GM18861 (cell line): ENCODE results near the gene DCTN1.

Experiments used
- ATAC-seq: cut with Tn5 transposase; IDR thresholded peaks from one replicate; pipeline ENCODE4 v1.9.1; 2021; ENCODE audit not compliant: unreplicated experiment

DCTN1 gene

DNA sequence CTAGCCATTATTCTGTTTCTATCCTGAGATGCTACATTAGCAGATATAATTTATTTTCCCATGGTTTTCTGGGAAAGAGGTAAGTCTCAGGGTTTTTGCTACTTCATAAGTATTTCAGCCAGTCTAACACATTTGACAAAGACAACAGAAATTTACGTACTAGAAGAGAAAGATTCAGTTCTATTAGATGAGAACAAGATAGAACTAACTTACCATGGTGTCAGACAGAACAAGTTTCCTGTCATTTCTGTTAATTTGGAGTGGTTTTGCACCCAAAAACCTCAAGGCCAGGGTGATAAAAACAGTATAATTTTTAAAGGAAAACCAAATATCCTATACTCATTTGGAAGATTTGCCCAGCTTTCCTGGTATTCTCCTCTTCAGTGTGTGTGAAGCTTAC is 52.5 kb downstream of the DCTN1 start:
- no peak for ATAC-seq

DNA sequence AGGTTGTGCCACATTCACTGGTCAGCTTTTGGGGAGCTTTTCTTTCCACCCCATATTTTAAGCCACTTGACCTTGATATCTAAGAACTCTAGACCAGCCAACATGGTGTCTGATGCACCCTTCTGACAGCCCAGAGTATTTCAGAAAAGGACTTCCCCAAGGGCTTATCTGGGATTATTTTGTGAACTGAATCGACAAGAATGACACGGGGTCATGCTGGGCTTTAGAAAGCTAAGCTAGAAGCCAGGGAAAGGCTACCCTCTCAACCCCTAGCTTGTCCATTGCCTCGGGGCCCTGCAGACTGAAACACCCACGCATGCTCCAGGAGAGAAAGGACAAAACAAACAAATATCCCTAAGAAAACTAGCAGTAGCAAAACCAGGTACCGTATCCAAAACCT is 52.9 kb downstream of the DCTN1 start:
- no peak for ATAC-seq

DNA sequence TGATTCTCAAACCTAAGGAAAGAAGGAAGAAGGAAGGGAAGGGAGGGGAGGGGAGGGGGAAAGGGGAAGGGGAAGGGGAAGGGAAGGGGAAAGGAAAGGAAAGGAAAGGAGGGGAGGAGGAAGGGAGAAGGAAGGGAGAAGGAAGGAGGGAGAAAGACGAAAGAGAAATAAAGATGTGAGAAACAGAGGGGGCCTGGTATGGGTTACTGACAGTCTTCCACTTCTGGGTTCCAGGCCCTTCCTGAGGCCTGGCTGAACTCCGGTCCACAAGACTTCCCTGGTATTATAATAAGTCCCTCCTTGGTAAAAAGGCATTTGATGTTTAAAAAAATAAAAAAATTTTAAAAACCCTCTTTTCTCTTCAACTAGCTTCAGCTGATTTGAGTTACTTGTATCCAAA is 54.3 kb downstream of the DCTN1 start:
- ATAC-seq: no peak

DNA sequence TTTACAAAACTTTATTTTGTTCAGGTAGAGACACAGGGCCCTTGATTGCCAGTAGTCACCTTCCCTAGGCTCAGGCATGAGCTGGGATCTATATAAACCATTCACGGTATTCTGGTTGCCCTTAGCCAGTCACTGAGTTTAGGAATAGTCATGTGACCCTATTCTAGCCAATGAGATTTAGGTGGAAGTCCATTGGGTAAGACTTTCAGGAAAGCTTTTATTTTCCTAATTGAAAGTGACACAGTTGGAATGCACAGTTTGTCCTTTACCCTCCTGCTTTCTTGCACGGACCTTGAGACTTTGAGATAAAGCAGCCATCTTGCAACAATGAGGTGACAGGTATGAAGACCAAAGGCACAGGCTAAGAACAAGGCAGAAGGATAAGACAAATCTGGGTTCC is 58.4 kb downstream of the DCTN1 start:
- ATAC-seq: no peak

DNA sequence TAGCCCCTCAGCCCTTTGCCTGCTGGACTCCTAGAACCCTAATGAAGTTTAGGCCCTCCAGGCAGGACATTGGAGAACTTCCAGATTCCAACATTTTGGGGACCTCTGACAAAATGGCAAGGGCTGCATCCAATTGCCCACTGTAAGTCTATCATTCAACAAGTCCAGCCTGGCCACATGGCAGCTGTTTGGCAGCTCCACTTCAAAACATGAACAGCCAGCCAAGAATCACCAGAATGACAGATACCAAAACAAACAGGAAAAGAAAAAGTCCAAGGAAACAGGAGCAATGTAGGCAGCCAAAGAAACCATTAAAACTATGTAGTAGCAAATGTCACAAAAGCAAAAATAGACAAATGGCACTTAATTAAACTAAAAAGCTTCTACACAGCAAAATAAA is 62.4 kb downstream of the DCTN1 start:
- ATAC-seq: no peak

DNA sequence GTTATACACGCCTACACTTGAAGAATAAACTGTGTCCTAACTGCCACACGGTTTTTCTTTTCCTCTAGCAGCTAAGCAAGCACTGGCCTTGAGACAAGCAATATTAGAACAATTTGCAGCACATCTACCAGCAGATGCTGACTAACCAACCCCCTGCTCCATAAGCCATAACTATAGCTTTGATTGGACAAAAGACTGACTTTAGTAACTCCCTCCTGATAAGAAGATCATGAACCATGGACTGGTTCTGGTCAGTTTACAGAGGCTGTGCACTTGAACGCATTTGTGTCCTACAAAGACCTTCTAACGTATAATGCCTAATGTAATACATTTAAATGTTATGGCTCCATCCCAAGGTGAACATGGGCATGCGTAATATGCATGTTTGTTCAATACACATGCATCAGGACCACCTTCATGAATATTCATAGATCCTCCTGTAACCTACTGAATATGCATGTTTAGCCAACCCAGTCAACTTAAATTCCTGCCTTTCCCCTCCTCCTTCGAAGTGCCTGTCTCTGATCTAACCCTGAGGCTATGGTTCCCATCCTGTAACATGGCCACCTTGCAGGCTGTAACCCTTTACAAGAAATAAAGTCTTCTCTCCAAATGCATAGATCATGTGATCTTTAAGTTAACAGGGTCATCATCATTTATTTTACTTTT is 63.4 kb downstream of the DCTN1 start:
- no peak for ATAC-seq

DNA sequence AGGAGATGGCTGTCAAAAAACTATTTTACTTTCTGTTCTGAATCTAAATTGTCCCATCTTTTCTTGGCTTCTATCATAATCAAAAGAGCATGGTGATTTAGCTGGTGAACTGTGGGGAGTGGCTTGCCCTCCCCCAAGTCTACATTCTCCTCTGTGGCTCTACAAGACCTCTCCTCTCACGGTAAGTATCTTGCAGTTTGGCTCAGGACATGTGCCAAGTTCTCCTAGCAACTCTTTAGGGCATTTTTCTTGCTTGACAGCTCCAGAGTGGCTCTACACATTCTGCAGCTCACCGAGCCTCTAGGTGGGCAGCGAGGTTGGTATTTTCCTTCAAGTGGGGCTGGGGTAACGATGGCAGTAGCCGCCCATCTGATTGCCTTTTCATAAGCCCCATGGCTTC is 66.0 kb downstream of the DCTN1 start:
- ATAC-seq: no peak

DNA sequence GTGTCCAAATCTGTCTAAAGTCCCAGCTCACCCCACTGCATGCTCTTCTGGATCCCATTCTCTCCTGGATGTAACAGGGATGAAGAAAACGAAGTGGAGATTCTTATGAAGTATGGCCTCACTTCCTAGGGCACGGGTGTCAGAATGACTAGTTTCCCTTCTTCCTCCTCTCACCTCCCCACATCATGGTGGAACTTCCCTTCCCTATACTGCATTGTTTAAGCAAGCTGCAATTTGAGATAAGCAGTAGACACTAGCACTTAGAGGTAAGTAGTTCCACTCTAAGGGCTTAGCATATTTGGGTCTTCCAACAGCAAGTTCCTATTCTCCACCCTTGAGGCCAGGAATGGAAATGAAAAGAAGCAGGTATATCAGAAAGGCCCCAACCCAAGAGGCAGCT is 66.6 kb downstream of the DCTN1 start:
- no peak for ATAC-seq

DNA sequence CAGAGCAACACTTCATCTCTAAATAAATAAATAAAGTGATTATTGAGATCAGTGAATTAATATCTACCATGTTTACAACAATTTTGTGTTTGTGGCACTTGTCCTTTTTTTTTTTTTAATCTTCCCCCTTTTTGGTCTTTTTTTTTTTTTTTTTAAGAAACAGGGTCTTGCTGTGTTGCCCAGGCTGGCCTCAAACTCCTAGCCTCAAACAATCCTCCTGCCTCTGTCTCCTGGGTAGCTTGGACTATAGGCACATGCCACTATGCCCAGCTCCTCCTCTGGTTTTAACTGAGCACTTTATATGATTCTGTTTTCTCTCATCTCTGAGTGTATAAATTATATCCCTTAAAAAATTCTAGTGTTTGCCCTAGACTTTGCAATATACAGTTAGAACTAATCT is 67.2 kb downstream of the DCTN1 start:
- ATAC-seq: no peak
